ENCODE results near the gene ZNF70. TPM values are rescaled to one million over a fixed set of nuclear protein-coding genes. Genes with fewer than 3 reads are reported as not detected.

ZNF70 gene
- total RNA-seq, 4 donors from 2014 or later, result 2.7 to 7.5 (median 5.9) TPM

DNA sequence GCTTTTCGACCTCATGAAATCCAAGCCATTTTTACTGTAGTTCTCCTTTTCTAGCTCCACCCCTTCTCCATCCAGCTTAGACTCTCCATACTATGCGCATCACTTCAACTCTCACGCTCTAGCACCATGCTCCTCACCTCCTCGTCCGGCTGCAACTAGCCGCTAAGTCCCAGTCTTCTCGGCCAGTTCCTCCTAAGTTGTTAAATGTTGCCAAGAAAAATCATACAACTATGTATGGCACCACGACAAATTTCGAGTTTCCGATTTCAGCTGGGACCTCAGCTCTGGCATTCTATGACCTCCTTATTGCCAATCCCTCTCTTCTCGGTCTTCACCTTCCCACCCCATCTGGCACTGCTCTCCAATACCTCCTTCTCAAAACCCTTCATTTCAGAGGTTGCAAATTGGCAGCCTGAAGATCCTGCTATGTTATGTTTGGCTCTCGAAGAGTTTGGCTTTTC is 1.0 kb downstream of the ZNF70 start:
- in situ Hi-C loops (cut with MboI; ENCODE audit: low pct_ligation_motif_present in 1 of 4, low pct_unique_long_range_greater_than_20kb in 1 of 4, low sequenced_read_pairs in 3 of 4), result no loop called here
- intact Hi-C loops (cut with DNase I; ENCODE audit: low total_unique reads), result no loop called here
- Histone ChIP-seq H3K9me3 (no peaks in the 10 kb centered on the region), H3K4me1 (peaks cover 7 to 22% (median 16%) of the 10 kb centered on the region in 4 donors), H3K36me3 (peaks cover 0 to 1% (median 0%) of the 10 kb centered on the region in 4 donors), H3K27ac (peak overlapping the region in 2 of 4 donors; percentile 90 to 95), H3K27me3 (no peaks in the 10 kb centered on the region), H3K4me3 (peak overlapping the region in 1 of 4 donors; percentile 61)
- no peak for DNase-seq
- WGBS, 2 donors (ENCODE audit: low coverage in 1 of 2), result 73 to 74% methylated on average over 11 to 12 of the region's 12 CpGs
- TF ChIP-seq EP300 (IDR thresholded peaks at IDR 0.05; ENCODE audit: low read depth), result no peak
- TF ChIP-seq, protein P1, sequence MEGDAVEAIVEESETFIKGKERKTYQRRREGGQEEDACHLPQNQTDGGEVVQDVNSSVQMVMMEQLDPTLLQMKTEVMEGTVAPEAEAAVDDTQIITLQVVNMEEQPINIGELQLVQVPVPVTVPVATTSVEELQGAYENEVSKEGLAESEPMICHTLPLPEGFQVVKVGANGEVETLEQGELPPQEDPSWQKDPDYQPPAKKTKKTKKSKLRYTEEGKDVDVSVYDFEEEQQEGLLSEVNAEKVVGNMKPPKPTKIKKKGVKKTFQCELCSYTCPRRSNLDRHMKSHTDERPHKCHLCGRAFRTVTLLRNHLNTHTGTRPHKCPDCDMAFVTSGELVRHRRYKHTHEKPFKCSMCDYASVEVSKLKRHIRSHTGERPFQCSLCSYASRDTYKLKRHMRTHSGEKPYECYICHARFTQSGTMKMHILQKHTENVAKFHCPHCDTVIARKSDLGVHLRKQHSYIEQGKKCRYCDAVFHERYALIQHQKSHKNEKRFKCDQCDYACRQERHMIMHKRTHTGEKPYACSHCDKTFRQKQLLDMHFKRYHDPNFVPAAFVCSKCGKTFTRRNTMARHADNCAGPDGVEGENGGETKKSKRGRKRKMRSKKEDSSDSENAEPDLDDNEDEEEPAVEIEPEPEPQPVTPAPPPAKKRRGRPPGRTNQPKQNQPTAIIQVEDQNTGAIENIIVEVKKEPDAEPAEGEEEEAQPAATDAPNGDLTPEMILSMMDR (IDR thresholded peaks at IDR 0.05), result no peak
- no peak for TF ChIP-seq POLR2AphosphoS5 (IDR thresholded peaks at IDR 0.05)
- no peak for TF ChIP-seq POLR2A (IDR thresholded peaks at IDR 0.05)

DNA sequence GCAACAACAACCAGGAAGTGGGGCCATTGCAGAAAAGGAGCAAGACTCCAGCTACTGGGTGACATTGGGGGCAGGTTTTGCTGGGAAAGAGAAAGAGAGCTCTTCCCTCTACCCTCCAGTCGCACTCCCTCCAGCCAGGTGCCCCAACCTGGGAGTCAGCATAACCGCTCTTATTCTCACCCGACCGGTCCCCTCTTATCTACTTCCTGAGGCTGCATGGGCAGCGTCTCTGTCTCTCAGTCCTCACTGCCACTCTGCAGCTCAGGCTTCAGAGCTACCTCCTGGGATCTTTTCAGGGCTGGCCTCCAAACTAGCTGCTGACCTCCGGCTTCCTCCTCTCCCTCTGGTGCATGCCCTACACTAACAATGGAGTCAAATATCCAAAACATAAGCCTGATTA is 5.1 kb downstream of the ZNF70 start:
- peaks cover 4 to 11% (median 9%) of the 10 kb centered on the region in 4 donors for H3K4me1 ChIP-seq
- intact Hi-C loops (cut with DNase I; ENCODE audit: low total_unique reads) (no loop called here), in situ Hi-C loops (cut with MboI; ENCODE audit: low pct_ligation_motif_present in 1 of 4, low pct_unique_long_range_greater_than_20kb in 1 of 4, low sequenced_read_pairs in 3 of 4) (no loop called here)
- H3K27me3 ChIP-seq, result no peaks in the 10 kb centered on the region
- DNase-seq, result no peak
- 75 to 93% methylated on average over 5 to 6 of the region's 6 CpGs for WGBS, 2 donors (ENCODE audit: low coverage in 1 of 2)
- H3K4me3 ChIP-seq, result no peak overlapping the region
- H3K27ac ChIP-seq, result no peak overlapping the region
- peaks cover 0 to 14% (median 0%) of the 10 kb centered on the region in 4 donors for H3K36me3 ChIP-seq
- H3K9me3 ChIP-seq, result no peaks in the 10 kb centered on the region
- TF ChIP-seq POLR2A (IDR thresholded peaks at IDR 0.05), result no peak
- no peak for TF ChIP-seq POLR2AphosphoS5 (IDR thresholded peaks at IDR 0.05)
- TF ChIP-seq, protein P1 (IDR thresholded peaks at IDR 0.05), result no peak
- no peak for TF ChIP-seq EP300 (IDR thresholded peaks at IDR 0.05; ENCODE audit: low read depth)

DNA sequence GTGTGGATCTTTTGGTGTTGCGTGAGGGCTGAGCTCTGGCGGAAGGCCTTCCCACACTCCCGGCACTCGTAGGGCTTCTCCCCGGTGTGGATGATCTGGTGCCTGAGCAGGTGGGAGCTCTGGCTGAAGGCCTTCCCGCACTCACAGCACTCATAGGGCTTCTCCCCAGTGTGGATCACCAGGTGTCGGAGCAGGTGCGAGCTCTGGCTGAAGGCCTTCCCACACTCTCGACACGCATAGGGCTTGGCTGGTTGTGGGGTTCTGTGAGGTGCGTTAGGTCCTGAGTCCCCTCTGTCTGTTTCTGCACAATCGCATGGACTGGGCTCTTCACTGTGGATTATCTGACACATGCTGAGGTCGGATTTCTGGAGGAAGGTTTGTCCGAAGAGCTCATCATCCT is 6.4 kb downstream of the ZNF70 start:
- Histone ChIP-seq H3K9me3 (no peaks in the 10 kb centered on the region), H3K27me3 (no peaks in the 10 kb centered on the region), H3K4me1 (no peaks in the 10 kb centered on the region), H3K4me3 (no peak overlapping the region), H3K27ac (no peak overlapping the region), H3K36me3 (peaks cover 0 to 14% (median 0%) of the 10 kb centered on the region in 4 donors)
- in situ Hi-C loops (cut with MboI; ENCODE audit: low pct_ligation_motif_present in 1 of 4, low pct_unique_long_range_greater_than_20kb in 1 of 4, low sequenced_read_pairs in 3 of 4) (no loop called here), intact Hi-C loops (cut with DNase I; ENCODE audit: low total_unique reads) (no loop called here)
- WGBS, 2 donors (ENCODE audit: low coverage in 1 of 2), result 97% methylated on average over 14 of the region's 14 CpGs; no CpG with 5 or more reads in 1 of the 2 donors
- no peak for DNase-seq
- TF ChIP-seq, protein P1 (IDR thresholded peaks at IDR 0.05), result no peak
- TF ChIP-seq POLR2AphosphoS5 (IDR thresholded peaks at IDR 0.05) (no peak), EP300 (IDR thresholded peaks at IDR 0.05; ENCODE audit: low read depth) (no peak), POLR2A (IDR thresholded peaks at IDR 0.05) (no peak)

DNA sequence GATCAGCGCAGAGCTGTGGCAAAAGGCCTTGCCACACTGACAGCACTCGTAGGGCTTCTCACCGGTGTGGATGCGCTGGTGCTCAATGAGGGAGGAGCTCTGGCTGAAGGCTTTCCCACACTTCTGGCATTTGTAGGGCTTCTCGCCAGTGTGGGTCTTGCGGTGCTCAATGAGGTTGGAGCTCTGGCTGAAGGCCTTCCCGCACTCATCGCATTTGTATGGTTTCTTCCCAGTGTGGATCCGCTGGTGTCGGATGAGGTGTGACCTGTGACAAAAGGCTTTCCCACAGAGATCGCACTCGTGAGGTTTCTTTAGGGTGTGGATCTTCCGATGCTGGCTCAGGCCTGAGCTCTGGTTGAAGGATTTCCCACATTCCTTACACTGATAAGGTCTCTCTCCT is 6.9 kb downstream of the ZNF70 start:
- intact Hi-C loops (cut with DNase I; ENCODE audit: low total_unique reads), result no loop called here
- 98 to 100% methylated on average over 3 to 12 of the region's 13 CpGs for WGBS, 2 donors (ENCODE audit: low coverage in 1 of 2)
- no peak for DNase-seq
- Histone ChIP-seq H3K4me3 (no peak overlapping the region), H3K36me3 (peaks cover 0 to 14% (median 0%) of the 10 kb centered on the region in 4 donors), H3K27ac (no peak overlapping the region), H3K9me3 (no peaks in the 10 kb centered on the region), H3K27me3 (no peaks in the 10 kb centered on the region), H3K4me1 (no peaks in the 10 kb centered on the region)
- TF ChIP-seq, protein P1 (IDR thresholded peaks at IDR 0.05), result no peak
- TF ChIP-seq EP300 (IDR thresholded peaks at IDR 0.05; ENCODE audit: low read depth), result no peak
- in situ Hi-C loops (cut with MboI; ENCODE audit: low pct_ligation_motif_present in 1 of 4, low pct_unique_long_range_greater_than_20kb in 1 of 4, low sequenced_read_pairs in 3 of 4), result no loop called here
